ENCODE results near the gene C6orf136. TPM values are rescaled to one million over a fixed set of nuclear protein-coding genes. Genes with fewer than 3 reads are reported as not detected.

The C6orf136 gene
- total and polyA plus RNA-seq, 9 of the 15 experiments (the other 6 are each of a cell fraction or from before 2014, with no cell fraction given): 14.1 to 63.1 (median 18.4) TPM

DNA sequence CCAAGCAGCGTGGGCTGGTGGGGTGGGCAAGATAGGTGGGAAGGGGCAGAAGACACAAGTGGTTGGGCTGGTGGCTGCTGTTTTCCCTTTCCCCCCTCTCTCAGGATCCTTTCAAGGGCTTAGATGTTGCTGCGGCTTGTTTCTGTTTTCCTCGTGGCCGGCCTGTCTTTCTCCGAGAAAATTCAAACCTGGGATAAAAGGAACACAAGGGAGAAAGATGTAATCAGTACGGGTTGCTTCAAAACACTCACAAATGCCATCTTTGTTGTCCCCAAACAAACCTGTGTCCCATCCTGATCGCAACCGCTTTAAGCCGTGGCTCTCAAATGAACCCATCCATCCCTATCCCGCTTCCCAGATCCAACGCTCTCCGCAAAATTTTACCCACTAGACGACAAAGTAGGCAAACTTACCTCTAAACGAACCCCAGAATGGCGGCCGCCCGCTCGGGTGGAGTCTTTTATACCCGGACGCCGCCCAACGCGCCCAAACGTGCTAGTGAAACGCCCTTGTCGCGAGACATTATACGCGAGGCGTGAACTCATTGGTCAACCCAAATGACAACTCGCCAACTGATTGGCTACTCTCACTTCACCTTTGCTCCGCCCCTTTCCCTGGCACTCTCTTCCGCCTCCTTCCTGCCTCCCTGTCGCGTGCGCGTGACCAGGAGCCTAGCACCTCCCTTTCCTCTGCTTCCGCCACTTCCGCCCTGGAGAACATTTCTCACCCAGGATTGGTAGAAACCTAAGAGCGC, 29.9 kb upstream of the C6orf136 start, which contains the start of gene PPP1R10 (continued):
- TF ChIP-seq NFIX (CRISPR knock-in tag; IDR thresholded peaks at IDR 0.05; ENCODE audit: low read depth): no peak
- peak; percentile 94 for TF ChIP-seq HOXB6 (CRISPR knock-in tag; IDR thresholded peaks at IDR 0.05; ENCODE audit: borderline replicate concordance)
- TF ChIP-seq, protein P1, sequence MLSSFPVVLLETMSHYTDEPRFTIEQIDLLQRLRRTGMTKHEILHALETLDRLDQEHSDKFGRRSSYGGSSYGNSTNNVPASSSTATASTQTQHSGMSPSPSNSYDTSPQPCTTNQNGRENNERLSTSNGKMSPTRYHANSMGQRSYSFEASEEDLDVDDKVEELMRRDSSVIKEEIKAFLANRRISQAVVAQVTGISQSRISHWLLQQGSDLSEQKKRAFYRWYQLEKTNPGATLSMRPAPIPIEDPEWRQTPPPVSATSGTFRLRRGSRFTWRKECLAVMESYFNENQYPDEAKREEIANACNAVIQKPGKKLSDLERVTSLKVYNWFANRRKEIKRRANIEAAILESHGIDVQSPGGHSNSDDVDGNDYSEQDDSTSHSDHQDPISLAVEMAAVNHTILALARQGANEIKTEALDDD (IDR thresholded peaks at IDR 0.05): no peak; the same call in 1 of the 2 replicates
- TF ChIP-seq RBM34 (IDR thresholded peaks at IDR 0.05; ENCODE audit: borderline replicate concordance, insufficient read depth, low read length): no peak
- TF ChIP-seq RAD21 (CRISPR knock-in tag; conservative IDR thresholded peaks at IDR 0.05 in 1 of 2, IDR thresholded peaks at IDR 0.05 in 1 of 2): no peak
- peak; percentile 37 for TF ChIP-seq HDAC3 (IDR thresholded peaks at IDR 0.05; ENCODE audit: borderline replicate concordance, partially characterized antibody)
- TF ChIP-seq ADNP (tag; IDR thresholded peaks at IDR 0.05): no peak
- TF ChIP-seq, protein P2, sequence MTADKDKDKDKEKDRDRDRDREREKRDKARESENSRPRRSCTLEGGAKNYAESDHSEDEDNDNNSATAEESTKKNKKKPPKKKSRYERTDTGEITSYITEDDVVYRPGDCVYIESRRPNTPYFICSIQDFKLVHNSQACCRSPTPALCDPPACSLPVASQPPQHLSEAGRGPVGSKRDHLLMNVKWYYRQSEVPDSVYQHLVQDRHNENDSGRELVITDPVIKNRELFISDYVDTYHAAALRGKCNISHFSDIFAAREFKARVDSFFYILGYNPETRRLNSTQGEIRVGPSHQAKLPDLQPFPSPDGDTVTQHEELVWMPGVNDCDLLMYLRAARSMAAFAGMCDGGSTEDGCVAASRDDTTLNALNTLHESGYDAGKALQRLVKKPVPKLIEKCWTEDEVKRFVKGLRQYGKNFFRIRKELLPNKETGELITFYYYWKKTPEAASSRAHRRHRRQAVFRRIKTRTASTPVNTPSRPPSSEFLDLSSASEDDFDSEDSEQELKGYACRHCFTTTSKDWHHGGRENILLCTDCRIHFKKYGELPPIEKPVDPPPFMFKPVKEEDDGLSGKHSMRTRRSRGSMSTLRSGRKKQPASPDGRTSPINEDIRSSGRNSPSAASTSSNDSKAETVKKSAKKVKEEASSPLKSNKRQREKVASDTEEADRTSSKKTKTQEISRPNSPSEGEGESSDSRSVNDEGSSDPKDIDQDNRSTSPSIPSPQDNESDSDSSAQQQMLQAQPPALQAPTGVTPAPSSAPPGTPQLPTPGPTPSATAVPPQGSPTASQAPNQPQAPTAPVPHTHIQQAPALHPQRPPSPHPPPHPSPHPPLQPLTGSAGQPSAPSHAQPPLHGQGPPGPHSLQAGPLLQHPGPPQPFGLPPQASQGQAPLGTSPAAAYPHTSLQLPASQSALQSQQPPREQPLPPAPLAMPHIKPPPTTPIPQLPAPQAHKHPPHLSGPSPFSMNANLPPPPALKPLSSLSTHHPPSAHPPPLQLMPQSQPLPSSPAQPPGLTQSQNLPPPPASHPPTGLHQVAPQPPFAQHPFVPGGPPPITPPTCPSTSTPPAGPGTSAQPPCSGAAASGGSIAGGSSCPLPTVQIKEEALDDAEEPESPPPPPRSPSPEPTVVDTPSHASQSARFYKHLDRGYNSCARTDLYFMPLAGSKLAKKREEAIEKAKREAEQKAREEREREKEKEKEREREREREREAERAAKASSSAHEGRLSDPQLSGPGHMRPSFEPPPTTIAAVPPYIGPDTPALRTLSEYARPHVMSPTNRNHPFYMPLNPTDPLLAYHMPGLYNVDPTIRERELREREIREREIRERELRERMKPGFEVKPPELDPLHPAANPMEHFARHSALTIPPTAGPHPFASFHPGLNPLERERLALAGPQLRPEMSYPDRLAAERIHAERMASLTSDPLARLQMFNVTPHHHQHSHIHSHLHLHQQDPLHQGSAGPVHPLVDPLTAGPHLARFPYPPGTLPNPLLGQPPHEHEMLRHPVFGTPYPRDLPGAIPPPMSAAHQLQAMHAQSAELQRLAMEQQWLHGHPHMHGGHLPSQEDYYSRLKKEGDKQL (CRISPR knock-in tag; IDR thresholded peaks at IDR 0.05; ENCODE audit: borderline replicate concordance): no peak
- TF ChIP-seq JUND (IDR thresholded peaks at IDR 0.05; ENCODE audit: borderline replicate concordance, low read depth, low read length): peak; percentile 57
- TF ChIP-seq JUND (tag; IDR thresholded peaks at IDR 0.05; ENCODE audit: borderline replicate concordance, low read depth, low read length): no peak; the same call in 2 of the 3 replicates
- no peak for TF ChIP-seq ATF7 (IDR thresholded peaks at IDR 0.05)
- no peak for TF ChIP-seq ATF6 (CRISPR knock-in tag; IDR thresholded peaks at IDR 0.05)
- TF ChIP-seq, protein P3, sequence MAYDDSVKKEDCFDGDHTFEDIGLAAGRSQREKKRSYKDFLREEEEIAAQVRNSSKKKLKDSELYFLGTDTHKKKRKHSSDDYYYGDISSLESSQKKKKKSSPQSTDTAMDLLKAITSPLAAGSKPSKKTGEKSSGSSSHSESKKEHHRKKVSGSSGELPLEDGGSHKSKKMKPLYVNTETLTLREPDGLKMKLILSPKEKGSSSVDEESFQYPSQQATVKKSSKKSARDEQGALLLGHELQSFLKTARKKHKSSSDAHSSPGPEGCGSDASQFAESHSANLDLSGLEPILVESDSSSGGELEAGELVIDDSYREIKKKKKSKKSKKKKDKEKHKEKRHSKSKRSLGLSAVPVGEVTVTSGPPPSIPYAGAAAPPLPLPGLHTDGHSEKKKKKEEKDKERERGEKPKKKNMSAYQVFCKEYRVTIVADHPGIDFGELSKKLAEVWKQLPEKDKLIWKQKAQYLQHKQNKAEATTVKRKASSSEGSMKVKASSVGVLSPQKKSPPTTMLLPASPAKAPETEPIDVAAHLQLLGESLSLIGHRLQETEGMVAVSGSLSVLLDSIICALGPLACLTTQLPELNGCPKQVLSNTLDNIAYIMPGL (CRISPR knock-in tag; IDR thresholded peaks at IDR 0.05): no peak; the same call in 1 of the 2 replicates
- TF ChIP-seq BDP1 (IDR thresholded peaks at IDR 0.05; ENCODE audit: insufficient read depth, insufficient read length): no peak
- peak; percentile 83 for TF ChIP-seq ZNF445 (CRISPR knock-in tag; IDR thresholded peaks at IDR 0.05; ENCODE audit: low read depth)
- peak; percentile 47 to 91; a peak in 2 of 4 replicates for TF ChIP-seq NONO (IDR thresholded peaks at IDR 0.05; ENCODE audit: low read depth in 2 of 2, low read length in 1 of 2)

Data from K562 (cell line).